Endothelial cell (in vitro differentiated cells): Measurements from ENCODE around the gene CCDC15. TPM values are rescaled to one million over a fixed set of nuclear protein-coding genes. Genes with fewer than 3 reads are reported as not detected.
"Not testable (repeated sequence)": the region's sequence is repeated elsewhere in the genome, so short reads cannot be mapped to it uniquely, and the experiment has no call there.

Experiments
- DNase-seq: peaks from one replicate; pipeline ENCODE4 v3.0.0; 2021; ENCODE audit warnings: low spot score
- H3K27ac Mint-ChIP-seq: one replicate; pipeline ENCODE4 v1.8.0; 2021; ENCODE audit warnings: mixed read lengths, inconsistent platforms; ENCODE audit not compliant: unreplicated experiment
- H3K27me3 Mint-ChIP-seq: one replicate; pipeline ENCODE4 v1.8.0; 2021; ENCODE audit warnings: mild to moderate bottlenecking, moderate library complexity, mixed read lengths, inconsistent platforms; ENCODE audit not compliant: unreplicated experiment
- H3K36me3 Mint-ChIP-seq: one replicate; pipeline ENCODE4 v1.8.0; 2021; ENCODE audit warnings: mild to moderate bottlenecking, low read depth, mixed read lengths, inconsistent platforms; ENCODE audit not compliant: unreplicated experiment
- H3K4me1 Mint-ChIP-seq: one replicate; pipeline ENCODE4 v1.8.0; 2021; ENCODE audit warnings: mild to moderate bottlenecking, mixed read lengths, inconsistent platforms; ENCODE audit not compliant: unreplicated experiment
- H3K4me3 Mint-ChIP-seq: one replicate; pipeline ENCODE4 v1.8.0; 2021; ENCODE audit warnings: mild to moderate bottlenecking, mixed read lengths, inconsistent platforms; ENCODE audit not compliant: unreplicated experiment
- H3K9me3 Mint-ChIP-seq: one replicate; pipeline ENCODE4 v1.8.0; 2021; ENCODE audit warnings: mixed read lengths, inconsistent platforms; ENCODE audit not compliant: unreplicated experiment
- CTCF ChIP-seq: fragments of 200-600 bp; sonication (generic); IDR thresholded peaks from one replicate; pipeline ENCODE4 v1.5.0; 2021; ENCODE audit warnings: antibody characterized with exemption; ENCODE audit not compliant: unreplicated experiment
- total RNA-seq: library from RNA; stranded (reverse); fragmentation: NEBNext Ultra II Directional; extraction: Animal tissue kit (Norgen Biotek cat#: 25700); gene quantifications from one replicate; pipeline ENCODE4 v1.2.1, GENCODE V29; 2021; ENCODE audit not compliant: unreplicated experiment

Gene CCDC15
- total RNA-seq, 1 donor from 2014 or later: 2.4 TPM

- Mint-ChIP-seq H3K27ac (no peak overlapping the region), H3K4me3 (no peak overlapping the region), H3K9me3 (no peaks in the 10 kb centered on the region), H3K4me1 (no peaks in the 10 kb centered on the region), H3K36me3 (no peaks in the 10 kb centered on the region), H3K27me3 (peaks cover 1% of the 10 kb centered on the region)
- no peak for TF ChIP-seq CTCF
- no peak for DNase-seq
Observed at GRCh38 chr11:125049164-125049792, 95.3 kb downstream of the CCDC15 start.

GRCh38 chr11:125052047-125052446 lies 98.0 kb downstream of the CCDC15 start:
- peaks cover 3% of the 10 kb centered on the region for H3K27me3 Mint-ChIP-seq
- no peaks in the 10 kb centered on the region for H3K36me3 Mint-ChIP-seq
- no peaks in the 10 kb centered on the region for H3K9me3 Mint-ChIP-seq
- DNase-seq: no peak
- H3K4me1 Mint-ChIP-seq: no peaks in the 10 kb centered on the region
- no peak overlapping the region for H3K4me3 Mint-ChIP-seq
- no peak for TF ChIP-seq CTCF
- no peak overlapping the region for H3K27ac Mint-ChIP-seq

- H3K27ac Mint-ChIP-seq: no peak overlapping the region
- no peak for DNase-seq
- no peaks in the 10 kb centered on the region for H3K9me3 Mint-ChIP-seq
- TF ChIP-seq CTCF: no peak
- no peak overlapping the region for H3K4me3 Mint-ChIP-seq
- no peaks in the 10 kb centered on the region for H3K4me1 Mint-ChIP-seq
- H3K36me3 Mint-ChIP-seq: no peaks in the 10 kb centered on the region
- H3K27me3 Mint-ChIP-seq: peaks cover 3% of the 10 kb centered on the region
Observed at GRCh38 chr11:125053167-125053566, 99.2 kb downstream of the CCDC15 start.

GRCh38 chr11:125055107-125055715 lies 101.2 kb downstream of the CCDC15 start:
- H3K27ac Mint-ChIP-seq: no peak overlapping the region
- no peak for TF ChIP-seq CTCF
- peaks cover 3% of the 10 kb centered on the region for H3K27me3 Mint-ChIP-seq
- no peaks in the 10 kb centered on the region for H3K4me1 Mint-ChIP-seq
- no peaks in the 10 kb centered on the region for H3K36me3 Mint-ChIP-seq
- no peak overlapping the region for H3K4me3 Mint-ChIP-seq
- no peaks in the 10 kb centered on the region for H3K9me3 Mint-ChIP-seq
- DNase-seq: no peak

GRCh38 chr11:125056111-125056510 lies 102.1 kb downstream of the CCDC15 start:
- not testable (repeated sequence) for H3K4me1 Mint-ChIP-seq, H3K36me3 Mint-ChIP-seq, H3K9me3 Mint-ChIP-seq

More at GRCh38 chr11:125056111-125056510, 102.1 kb downstream of the CCDC15 start:
- not testable (repeated sequence) for DNase-seq, H3K27ac Mint-ChIP-seq, H3K27me3 Mint-ChIP-seq, H3K4me3 Mint-ChIP-seq
